IMR-90 (cell line): ENCODE measurements around the gene AUNIP. TPM values are rescaled to one million over a fixed set of nuclear protein-coding genes. Genes with fewer than 3 reads are reported as not detected.

ENCODE experiments used
- ATAC-seq: fragments of 200-7000 bp; cut with Tn5 transposase; 2 replicates; pipeline ENCODE4 v1.9.1; 2020; ENCODE audit warnings: low read depth, mild to moderate bottlenecking, moderate library complexity
- BruUV-seq: library from RNA; stranded (reverse); fragments of 400-500 nt; replicated peaks from 2 replicates; lab custom pipeline; 2021; lab: Mats Ljungman, UMichigan
- CTCF ChIA-PET: fragments of 300-600 bp; formaldehyde crosslinking; extraction: SDS; loops from one replicate; lab custom pipeline; 2021; ENCODE audit warnings: antibody characterized with exemption; lab: Yijun Ruan, JAX
- POLR2A ChIA-PET: fragments of 300-600 bp; sonication (Branson Sonifier 250); formaldehyde crosslinking; loops from one replicate; lab custom pipeline; 2022; ENCODE audit warnings: antibody characterized with exemption; ENCODE audit not compliant: unreplicated experiment; lab: Charles Lee
- DNase-seq: peaks from one replicate; pipeline ENCODE4 v3.0.0; 2013
- H2AFZ ChIP-seq: replicated peaks from 2 replicates; pipeline ENCODE3; 2013; ENCODE audit warnings: low read length, mild to moderate bottlenecking; ENCODE audit not compliant: poor library complexity
- H2AK5ac ChIP-seq: 2 replicates; pipeline ENCODE4 v1.6.1; 2013; ENCODE audit warnings: low read depth, low read length, inconsistent platforms
- H2AK9ac ChIP-seq: replicated peaks from 2 replicates; pipeline ENCODE3; 2013; ENCODE audit warnings: mild to moderate bottlenecking, low read depth, low read length, moderate library complexity; ENCODE audit not compliant: poor library complexity
- H2BK120ac ChIP-seq: 2 replicates; pipeline ENCODE4 v1.6.1; 2013; ENCODE audit warnings: low read depth, low read length, inconsistent platforms
- H2BK15ac ChIP-seq: 3 replicates; pipeline ENCODE4 v1.6.1; 2013; ENCODE audit warnings: low read depth, low read length, inconsistent platforms
- H2BK20ac ChIP-seq: 2 replicates; pipeline ENCODE4 v1.6.1; 2013; ENCODE audit warnings: low read depth, mild to moderate bottlenecking, inconsistent platforms, low read length, moderate library complexity
- H2BK5ac ChIP-seq: 2 replicates; pipeline ENCODE4 v1.6.1; 2013; ENCODE audit warnings: mild to moderate bottlenecking, low read depth, low read length, inconsistent platforms; ENCODE audit not compliant: poor library complexity, severe bottlenecking
- H3K14ac ChIP-seq: replicated peaks from 2 replicates; pipeline ENCODE4 v1.6.1; 2013; ENCODE audit warnings: low read depth, low read length, inconsistent platforms
- H3K18ac ChIP-seq: 2 replicates; pipeline ENCODE4 v1.6.1; 2013; ENCODE audit warnings: low read depth, low read length, control low read depth
- H3K23ac ChIP-seq: 2 replicates; pipeline ENCODE4 v1.6.1; 2013; ENCODE audit warnings: low read depth, low read length, inconsistent platforms
- H3K27ac ChIP-seq: 2 replicates; pipeline ENCODE4 v1.5.1; 2013; ENCODE audit warnings: mild to moderate bottlenecking, control low read depth, low read length; ENCODE audit not compliant: insufficient read depth
- H3K27me3 ChIP-seq: 2 replicates; pipeline ENCODE4 v1.6.1; 2013; ENCODE audit warnings: low read length; ENCODE audit not compliant: control insufficient read depth, insufficient read depth
- H3K36me3 ChIP-seq: 2 replicates; pipeline ENCODE4 v1.6.1; 2013; ENCODE audit warnings: low read length, mixed read lengths; ENCODE audit not compliant: control insufficient read depth, insufficient read depth
- H3K4ac ChIP-seq: 2 replicates; pipeline ENCODE4 v1.6.1; 2013; ENCODE audit warnings: low read depth, low read length, inconsistent platforms
- H3K4me1 ChIP-seq: 2 replicates; pipeline ENCODE4 v1.6.1; 2013; ENCODE audit warnings: low read length, mixed read lengths; ENCODE audit not compliant: control insufficient read depth, insufficient read depth
- H3K4me2 ChIP-seq: 2 replicates; pipeline ENCODE4 v1.6.1; 2013; ENCODE audit warnings: low read depth, mild to moderate bottlenecking, control low read depth, low read length, moderate library complexity
- H3K4me3 ChIP-seq: 2 replicates; pipeline ENCODE4 v1.5.1; 2013; ENCODE audit warnings: low read depth, mild to moderate bottlenecking, control low read depth, low read length, moderate library complexity; ENCODE audit not compliant: insufficient read depth
- H3K56ac ChIP-seq: 2 replicates; pipeline ENCODE4 v1.6.1; 2013; ENCODE audit warnings: low read length, inconsistent platforms; ENCODE audit not compliant: insufficient read depth; ENCODE audit errors: extremely low read depth
- H3K79me1 ChIP-seq, 2 experiments: 2 replicates each; pipeline ENCODE4 v1.6.1; 2013; ENCODE audit warnings: low read length in 2 of 2, inconsistent platforms in 1 of 2, low read depth in 1 of 2
- H3K9ac ChIP-seq: 2 replicates; pipeline ENCODE4 v1.6.1; 2013; ENCODE audit warnings: low read depth, low read length, control low read depth
- H3K9me1 ChIP-seq: 2 replicates; pipeline ENCODE4 v1.6.1; 2013; ENCODE audit warnings: low read length, inconsistent platforms; ENCODE audit not compliant: insufficient read depth
- H3K9me3 ChIP-seq: 2 replicates; pipeline ENCODE4 v1.6.1; 2013; ENCODE audit warnings: low read length; ENCODE audit not compliant: control insufficient read depth, insufficient read depth
- H4K20me1 ChIP-seq: 2 replicates; pipeline ENCODE4 v1.6.1; 2013; ENCODE audit warnings: low read length, inconsistent platforms; ENCODE audit not compliant: insufficient read depth
- H4K5ac ChIP-seq: 2 replicates; pipeline ENCODE4 v1.6.1; 2013; ENCODE audit warnings: mild to moderate bottlenecking, low read depth, low read length, control low read depth
- H4K8ac ChIP-seq, 2 experiments: 2 replicates each; pipeline ENCODE4 v1.6.1; 2013; ENCODE audit warnings: low read depth in 2 of 2, low read length in 2 of 2, control low read depth in 1 of 2, inconsistent platforms in 1 of 2
- H4K91ac ChIP-seq: 2 replicates; pipeline ENCODE4 v1.6.1; 2013; ENCODE audit warnings: low read depth, low read length, inconsistent platforms; ENCODE audit not compliant: insufficient read depth
- BHLHE40 ChIP-seq: fragments of 150-350 bp; IDR thresholded peaks from 2 replicates; pipeline ENCODE4 v1.6.1; 2016; ENCODE audit warnings: mild to moderate bottlenecking, low read depth, low read length
- CEBPB ChIP-seq: IDR thresholded peaks from 2 replicates; pipeline ENCODE4 v1.6.1; 2012; ENCODE audit warnings: low read depth, low read length, improper control_type of control experiment
- CHD1 ChIP-seq: IDR thresholded peaks from 2 replicates; pipeline ENCODE4 v1.6.1; 2012; ENCODE audit warnings: low read depth, low read length, improper control_type of control experiment
- CTCF ChIP-seq: conservative IDR thresholded peaks from 2 replicates; pipeline ENCODE4 v1.5.1; 2012; ENCODE audit warnings: mild to moderate bottlenecking, low read depth, low read length, improper control_type of control experiment
- ELK1 ChIP-seq: fragments of 150-350 bp; IDR thresholded peaks from 2 replicates; pipeline ENCODE4 v1.6.1; 2016; ENCODE audit warnings: low read depth, mild to moderate bottlenecking, low read length, moderate library complexity, borderline replicate concordance
- FOS ChIP-seq: fragments of 150-350 bp; IDR thresholded peaks from 2 replicates; pipeline ENCODE4 v1.6.1; 2016; ENCODE audit warnings: low read depth, low read length
- MAFK ChIP-seq: IDR thresholded peaks from 2 replicates; pipeline ENCODE4 v1.6.1; 2012; ENCODE audit warnings: low read depth, low read length, improper control_type of control experiment
- MAZ ChIP-seq: IDR thresholded peaks from 2 replicates; pipeline ENCODE4 v1.6.1; 2012; ENCODE audit warnings: low read depth, mild to moderate bottlenecking, low read length, improper control_type of control experiment, moderate library complexity, borderline replicate concordance
- MXI1 ChIP-seq: IDR thresholded peaks from 2 replicates; pipeline ENCODE4 v1.6.1; 2012; ENCODE audit warnings: low read depth, mild to moderate bottlenecking, low read length, moderate library complexity, borderline replicate concordance
- NFE2L2 ChIP-seq: fragments of 150-350 bp; IDR thresholded peaks from 2 replicates; pipeline ENCODE4 v1.6.1; 2016; ENCODE audit warnings: low read depth, mild to moderate bottlenecking, low read length
- POLR2A ChIP-seq: IDR thresholded peaks from 2 replicates; pipeline ENCODE4 v1.6.1; 2012; ENCODE audit warnings: mild to moderate bottlenecking, low read depth, low read length
- RAD21 ChIP-seq: IDR thresholded peaks from 2 replicates; pipeline ENCODE4 v1.6.1; 2012; ENCODE audit warnings: low read length, improper control_type of control experiment
- RCOR1 ChIP-seq: IDR thresholded peaks from 2 replicates; pipeline ENCODE4 v1.6.1; 2012; ENCODE audit warnings: mild to moderate bottlenecking, low read length, improper control_type of control experiment; ENCODE audit not compliant: insufficient replicate concordance
- RFX5 ChIP-seq: IDR thresholded peaks from 2 replicates; pipeline ENCODE4 v1.8.0; 2012; ENCODE audit warnings: low read depth, mild to moderate bottlenecking, low read length, moderate library complexity
- SMC3 ChIP-seq: fragments of 150-350 bp; IDR thresholded peaks from 2 replicates; pipeline ENCODE4 v1.6.1; 2016; ENCODE audit warnings: low read depth, mild to moderate bottlenecking, antibody characterized with exemption, low read length, moderate library complexity
- USF2 ChIP-seq: fragments of 150-350 bp; IDR thresholded peaks from 2 replicates; pipeline ENCODE4 v1.6.1; 2017; ENCODE audit warnings: mild to moderate bottlenecking, antibody characterized with exemption, low read length, low read depth
- WGBS, 2 experiments: methylation state at CpG; one replicate each; pipeline versions ENCODE4 v1.1.5 to v1.1.7; 2013; ENCODE audit warnings: missing lambda C conversion rate in 2 of 2; ENCODE audit not compliant: insufficient read length in 1 of 2; ENCODE audit errors: extremely low coverage in 2 of 2; 5-methylcytosine and 5-hydroxymethylcytosine counted together
- dilution Hi-C: fragments of 300-500 bp; cut with HindIII; formaldehyde crosslinking; loops from one replicate; pipeline ENCODE4 v1.14.3; 2018; ENCODE audit warnings: low sequenced_read_pairs; ENCODE audit not compliant: unreplicated experiment
- in situ Hi-C: fragments of 300-500 bp; cut with MboI; formaldehyde crosslinking; loops from 3 replicates; pipeline ENCODE4 v1.14.3; 2019; ENCODE audit warnings: low sequenced_read_pairs, inconsistent platforms, mixed read lengths
- intact Hi-C: fragments of 100-400 bp; cut with micrococcal nuclease; formaldehyde crosslinking; loops from 2 replicates; pipeline ENCODE4 v1.10.0; 2022
- polyA plus RNA-seq, 3 experiments: library from polyadenylated mRNA; depleted of rRNA; stranded (reverse); fragments of >200 nt; gene quantifications; 2 replicates each; pipeline ENCODE4 v1.2.3, GENCODE V29; 2012; ENCODE audit warnings: low replicate concordance in 1 of 3
- total RNA-seq: library from RNA; depleted of rRNA; stranded (reverse); fragments of >200 nt; gene quantifications from 2 replicates; pipeline ENCODE4 v1.2.3, GENCODE V29; 2012

AUNIP gene
- total and polyA plus RNA-seq, 2 of the 4 experiments (the other 2 are of a cell fraction) = 2.4 to 5.0 TPM

- no peak for ATAC-seq
These were observed 40.5 kb upstream of the AUNIP start for GRCh38 chr1:25899792-25900191.

More at GRCh38 chr1:25899792-25900191, 40.5 kb upstream of the AUNIP start:
- no peak overlapping the region for H3K23ac ChIP-seq
- no peak overlapping the region for H2BK5ac ChIP-seq
- no peak overlapping the region for H2AK5ac ChIP-seq
- H3K4me3 ChIP-seq = no peak overlapping the region
- peaks cover 17% of the 10 kb centered on the region for H3K4me1 ChIP-seq
- peaks cover 8% of the 10 kb centered on the region; the same call in 1 of the 2 replicates for H4K20me1 ChIP-seq
- H4K5ac ChIP-seq = no peak overlapping the region
- BruUV-seq = no TSS peak
- H3K18ac ChIP-seq = no peak overlapping the region
- H3K4me2 ChIP-seq = no peak overlapping the region
- H2BK120ac ChIP-seq = no peak overlapping the region
- H2AFZ ChIP-seq = no peak overlapping the region
- dilution Hi-C loops = no loop called here
- H4K91ac ChIP-seq = no peak overlapping the region
- CTCF ChIA-PET = no interaction called here
- H4K8ac ChIP-seq = no peak overlapping the region
- no peak overlapping the region for H3K14ac ChIP-seq
- TF ChIP-seq RFX5 = no peak
- TF ChIP-seq MXI1 = no peak
- no peak for TF ChIP-seq RAD21
- no peak for TF ChIP-seq POLR2A
- TF ChIP-seq NFE2L2 = no peak
- TF ChIP-seq USF2 = no peak
- TF ChIP-seq CEBPB = no peak
- no peak for TF ChIP-seq FOS
- no peak for TF ChIP-seq ELK1
- TF ChIP-seq CHD1 = no peak
- TF ChIP-seq MAFK = no peak
- no peak for TF ChIP-seq MAZ
- no peak for TF ChIP-seq SMC3
- no peak for TF ChIP-seq BHLHE40
- no peak for TF ChIP-seq RCOR1
- no peak for TF ChIP-seq CTCF
- no peaks in the 10 kb centered on the region for H3K9me3 ChIP-seq
- intact Hi-C loops = loop anchor here (5.0 kb wide), 1 partner anchor 77 kb away; no protein-coding TSS in a partner anchor
- in situ Hi-C loops = loop anchor here (5.0 kb wide), 1 partner anchor 98 kb away; the partner anchor contains the start of gene PAFAH2
- 90% methylated on average over 2 of the region's 6 CpGs; no CpG with 5 or more reads in 1 of the 2 experiments for WGBS, 2 experiments
- no peak overlapping the region for H3K4ac ChIP-seq
- no peaks in the 10 kb centered on the region for H3K27me3 ChIP-seq
- POLR2A ChIA-PET = no interaction called here
- H3K27ac ChIP-seq = no peak overlapping the region
- H3K9ac ChIP-seq = no peak overlapping the region
- H2BK20ac ChIP-seq = no peak overlapping the region
- peaks cover 11% of the 10 kb centered on the region for H3K9me1 ChIP-seq
- H2AK9ac ChIP-seq = no peak overlapping the region
- H3K79me1 ChIP-seq = peaks cover 31 to 67% of the 10 kb centered on the region in 2 experiments
- DNase-seq = no peak
- no peak overlapping the region for H2BK15ac ChIP-seq
- H3K56ac ChIP-seq = no peak overlapping the region
- H3K36me3 ChIP-seq = peaks cover 38% of the 10 kb centered on the region
